ENCODE measurements around the gene AGMO. TPM values are rescaled to one million over a fixed set of nuclear protein-coding genes. Genes with fewer than 3 reads are reported as not detected.
"Not testable (repeated sequence)": the region's sequence is repeated elsewhere in the genome, so short reads cannot be mapped to it uniquely, and the experiment has no call there.

AGMO gene
- total RNA-seq, 1 donor from 2014 or later: 2.9 TPM

- no peak for DNase-seq (ENCODE audit: low spot score)
Measured at GRCh38 chr7:15332956-15333355, 228.9 kb downstream of the AGMO start.

- no peak for DNase-seq (ENCODE audit: low spot score)
Measured at GRCh38 chr7:15330943-15331342, 230.9 kb downstream of the AGMO start.

- DNase-seq (ENCODE audit: low spot score): no peak
Measured at GRCh38 chr7:15327001-15327400, 234.8 kb downstream of the AGMO start.

GRCh38 chr7:15326044-15326644 is 235.7 kb downstream of the AGMO start:
- DNase-seq (ENCODE audit: low spot score): no peak

- no peak for DNase-seq (ENCODE audit: low spot score)
Measured at GRCh38 chr7:15323550-15323949, 238.3 kb downstream of the AGMO start.

- DNase-seq (ENCODE audit: low spot score): no peak
Measured at GRCh38 chr7:15317215-15317614, 244.6 kb downstream of the AGMO start.

GRCh38 chr7:15315678-15316077 is 246.1 kb downstream of the AGMO start:
- no peak for DNase-seq (ENCODE audit: low spot score)

GRCh38 chr7:15314922-15315321 is 246.9 kb downstream of the AGMO start:
- DNase-seq (ENCODE audit: low spot score): no peak

GRCh38 chr7:15313361-15313760 is 248.5 kb downstream of the AGMO start:
- no peak for DNase-seq (ENCODE audit: low spot score)

GRCh38 chr7:15309872-15310271 is 251.9 kb downstream of the AGMO start:
- no peak for DNase-seq (ENCODE audit: low spot score)

GRCh38 chr7:15308821-15309220 is 253.0 kb downstream of the AGMO start:
- no peak for DNase-seq (ENCODE audit: low spot score)

GRCh38 chr7:15306296-15306695 is 255.5 kb downstream of the AGMO start:
- no peak for DNase-seq (ENCODE audit: low spot score)

- no peak for DNase-seq (ENCODE audit: low spot score)
Measured at GRCh38 chr7:15305002-15305600, 256.7 kb downstream of the AGMO start.

GRCh38 chr7:15303357-15303756 is 258.5 kb downstream of the AGMO start:
- DNase-seq (ENCODE audit: low spot score): no peak

- not testable (repeated sequence) for DNase-seq (ENCODE audit: low spot score)
Measured at GRCh38 chr7:15300986-15301385, 260.8 kb downstream of the AGMO start.

GRCh38 chr7:15292138-15292537 is 269.7 kb downstream of the AGMO start:
- DNase-seq (ENCODE audit: low spot score): no peak

GRCh38 chr7:15291699-15292098 is 270.1 kb downstream of the AGMO start:
- DNase-seq (ENCODE audit: low spot score): no peak

- DNase-seq (ENCODE audit: low spot score): no peak
Measured at GRCh38 chr7:15288741-15289140, 273.1 kb downstream of the AGMO start.

- DNase-seq (ENCODE audit: low spot score): no peak
Measured at GRCh38 chr7:15284396-15284795, 277.4 kb downstream of the AGMO start.

GRCh38 chr7:15280078-15280733 is 281.6 kb downstream of the AGMO start:
- DNase-seq (ENCODE audit: low spot score): peak; percentile 45

GRCh38 chr7:15279640-15280039 is 282.2 kb downstream of the AGMO start:
- DNase-seq (ENCODE audit: low spot score): no peak

GRCh38 chr7:15257689-15258088 is 304.1 kb downstream of the AGMO start:
- no peak for DNase-seq (ENCODE audit: low spot score)

GRCh38 chr7:15252181-15252580 is 309.6 kb downstream of the AGMO start:
- no peak for DNase-seq (ENCODE audit: low spot score)
